ENCODE data around the gene RBM7.

Gene RBM7

DNA sequence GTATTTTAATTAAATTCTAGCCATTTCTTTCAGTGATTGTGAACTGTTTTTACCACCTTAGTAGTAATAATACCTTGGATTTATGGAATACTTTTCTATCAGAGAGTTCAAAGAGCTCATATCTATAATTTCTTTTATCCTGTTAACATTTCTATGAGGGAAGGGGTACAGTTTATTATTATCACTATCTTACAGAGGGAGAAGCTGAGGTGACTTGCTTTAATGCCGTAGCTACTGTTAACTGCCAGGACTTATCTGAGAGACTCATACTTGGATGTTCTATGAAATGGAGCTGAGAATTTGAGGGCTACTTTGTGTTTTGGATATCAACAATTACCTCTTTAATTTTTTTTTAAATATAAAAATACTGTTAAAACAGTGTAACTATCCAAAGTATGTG, 42.1 kb downstream of the RBM7 start:
- H3K9ac ChIP-seq (ENCODE audit: low read length): no peak overlapping the region
- H3K4me2 ChIP-seq (ENCODE audit: low read depth, low read length, poor library complexity, severe bottlenecking): no peak overlapping the region
- H3K79me2 ChIP-seq (ENCODE audit: insufficient read depth, low read length): peaks cover 58% of the 10 kb centered on the region
- no peak for TF ChIP-seq EZH2phosphoT487 (conservative IDR thresholded peaks at IDR 0.05; ENCODE audit: low read length)
- TF ChIP-seq, protein P1, sequence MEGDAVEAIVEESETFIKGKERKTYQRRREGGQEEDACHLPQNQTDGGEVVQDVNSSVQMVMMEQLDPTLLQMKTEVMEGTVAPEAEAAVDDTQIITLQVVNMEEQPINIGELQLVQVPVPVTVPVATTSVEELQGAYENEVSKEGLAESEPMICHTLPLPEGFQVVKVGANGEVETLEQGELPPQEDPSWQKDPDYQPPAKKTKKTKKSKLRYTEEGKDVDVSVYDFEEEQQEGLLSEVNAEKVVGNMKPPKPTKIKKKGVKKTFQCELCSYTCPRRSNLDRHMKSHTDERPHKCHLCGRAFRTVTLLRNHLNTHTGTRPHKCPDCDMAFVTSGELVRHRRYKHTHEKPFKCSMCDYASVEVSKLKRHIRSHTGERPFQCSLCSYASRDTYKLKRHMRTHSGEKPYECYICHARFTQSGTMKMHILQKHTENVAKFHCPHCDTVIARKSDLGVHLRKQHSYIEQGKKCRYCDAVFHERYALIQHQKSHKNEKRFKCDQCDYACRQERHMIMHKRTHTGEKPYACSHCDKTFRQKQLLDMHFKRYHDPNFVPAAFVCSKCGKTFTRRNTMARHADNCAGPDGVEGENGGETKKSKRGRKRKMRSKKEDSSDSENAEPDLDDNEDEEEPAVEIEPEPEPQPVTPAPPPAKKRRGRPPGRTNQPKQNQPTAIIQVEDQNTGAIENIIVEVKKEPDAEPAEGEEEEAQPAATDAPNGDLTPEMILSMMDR (IDR thresholded peaks at IDR 0.05; ENCODE audit: insufficient read depth, low read length, poor library complexity, severe bottlenecking): no peak
- H3K27ac ChIP-seq (ENCODE audit: low read depth, low read length): no peak overlapping the region
- no peaks in the 10 kb centered on the region for H3K9me3 ChIP-seq (ENCODE audit: insufficient read depth, low read length)
- no peaks in the 10 kb centered on the region for H3K27me3 ChIP-seq (ENCODE audit: low read length)
- no peaks in the 10 kb centered on the region for H4K20me1 ChIP-seq (ENCODE audit: low read depth, low read length)
- H3K4me3 ChIP-seq (ENCODE audit: insufficient read depth, low read length, poor library complexity, severe bottlenecking): no peak overlapping the region
- peaks cover 13% of the 10 kb centered on the region; the same call in 1 of the 2 replicates for H3K36me3 ChIP-seq (ENCODE audit: low read length)
- no peaks in the 10 kb centered on the region for H3K9me2 ChIP-seq (replicated peaks; ENCODE audit: insufficient read depth, low read length)
- no peak overlapping the region for H2AFZ ChIP-seq (ENCODE audit: low read depth, low read length, severe bottlenecking)
- H3F3A ChIP-seq (ENCODE audit: insufficient read depth): no peaks in the 10 kb centered on the region

GRCh38 chr11:114447444-114447843, 47.0 kb downstream of the RBM7 start:
- H3K9ac ChIP-seq (ENCODE audit: low read length): no peak overlapping the region
- H3F3A ChIP-seq (ENCODE audit: insufficient read depth): no peaks in the 10 kb centered on the region
- no peaks in the 10 kb centered on the region for H3K27me3 ChIP-seq (ENCODE audit: low read length)
- peaks cover 21% of the 10 kb centered on the region; the same call in 1 of the 2 replicates for H3K36me3 ChIP-seq (ENCODE audit: low read length)
- TF ChIP-seq EZH2phosphoT487 (conservative IDR thresholded peaks at IDR 0.05; ENCODE audit: low read length): no peak
- TF ChIP-seq, protein P1 (IDR thresholded peaks at IDR 0.05; ENCODE audit: insufficient read depth, low read length, poor library complexity, severe bottlenecking): no peak
- H4K20me1 ChIP-seq (ENCODE audit: low read depth, low read length): no peaks in the 10 kb centered on the region
- no peak overlapping the region for H3K4me2 ChIP-seq (ENCODE audit: low read depth, low read length, poor library complexity, severe bottlenecking)
- H3K9me3 ChIP-seq (ENCODE audit: insufficient read depth, low read length): no peaks in the 10 kb centered on the region
- no peaks in the 10 kb centered on the region for H3K9me2 ChIP-seq (replicated peaks; ENCODE audit: insufficient read depth, low read length)
- H2AFZ ChIP-seq (ENCODE audit: low read depth, low read length, severe bottlenecking): no peak overlapping the region
- H3K79me2 ChIP-seq (ENCODE audit: insufficient read depth, low read length): peaks cover 26% of the 10 kb centered on the region
- no peak overlapping the region for H3K27ac ChIP-seq (ENCODE audit: low read depth, low read length)
- H3K4me3 ChIP-seq (ENCODE audit: insufficient read depth, low read length, poor library complexity, severe bottlenecking): no peak overlapping the region

- H3K9me2 ChIP-seq (replicated peaks; ENCODE audit: insufficient read depth, low read length): no peaks in the 10 kb centered on the region
- H3K9ac ChIP-seq (ENCODE audit: low read length): no peak overlapping the region
- H3F3A ChIP-seq (ENCODE audit: insufficient read depth): no peaks in the 10 kb centered on the region
- H3K4me2 ChIP-seq (ENCODE audit: low read depth, low read length, poor library complexity, severe bottlenecking): no peak overlapping the region
- no peak overlapping the region for H3K27ac ChIP-seq (ENCODE audit: low read depth, low read length)
- H3K27me3 ChIP-seq (ENCODE audit: low read length): no peaks in the 10 kb centered on the region
- no peaks in the 10 kb centered on the region for H4K20me1 ChIP-seq (ENCODE audit: low read depth, low read length)
- H3K79me2 ChIP-seq (ENCODE audit: insufficient read depth, low read length): peaks cover 22% of the 10 kb centered on the region
- peaks cover 21% of the 10 kb centered on the region; the same call in 1 of the 2 replicates for H3K36me3 ChIP-seq (ENCODE audit: low read length)
- no peaks in the 10 kb centered on the region for H3K9me3 ChIP-seq (ENCODE audit: insufficient read depth, low read length)
- H2AFZ ChIP-seq (ENCODE audit: low read depth, low read length, severe bottlenecking): no peak overlapping the region
- no peak for TF ChIP-seq EZH2phosphoT487 (conservative IDR thresholded peaks at IDR 0.05; ENCODE audit: low read length)
- TF ChIP-seq, protein P1 (IDR thresholded peaks at IDR 0.05; ENCODE audit: insufficient read depth, low read length, poor library complexity, severe bottlenecking): no peak
- H3K4me3 ChIP-seq (ENCODE audit: insufficient read depth, low read length, poor library complexity, severe bottlenecking): no peak overlapping the region
Observed at GRCh38 chr11:114447892-114448291, 47.4 kb downstream of the RBM7 start.
